OCI-LY3 (cell line): ENCODE data around the gene HDAC1.

ENCODE experiments used
- H2AFZ ChIP-seq: fragments of 200-600, 300-600 bp; shearing (Covaris generic); 2 replicates; pipeline ENCODE4 v1.6.0; 2014; ENCODE audit warnings: antibody characterized with exemption, low read depth, low read length
- H3K27ac ChIP-seq: fragments of 200-600, 300-600 bp; sonication (generic); 2 replicates; pipeline ENCODE4 v1.5.1; 2014; ENCODE audit warnings: mild to moderate bottlenecking, low read length, moderate library complexity, mixed read lengths
- H3K27me3 ChIP-seq: fragments of 200-600, 300-600 bp; sonication (generic); 2 replicates; pipeline ENCODE4 v1.6.1; 2014; ENCODE audit warnings: low read depth, low read length, mixed read lengths
- H3K36me3 ChIP-seq: fragments of 200-600, 300-600 bp; sonication (generic); replicated peaks from 2 replicates; pipeline ENCODE3; 2014; ENCODE audit warnings: low read depth, low read length, mixed read lengths
- H3K4me1 ChIP-seq: fragments of 300-600, 200-600 bp; sonication (generic); 2 replicates; pipeline ENCODE4 v1.6.1; 2014; ENCODE audit warnings: low read length, mixed read lengths
- H3K4me2 ChIP-seq: fragments of 200-600, 300-600 bp; sonication (generic); 2 replicates; pipeline ENCODE4 v1.6.1; 2014; ENCODE audit warnings: low read length, mixed read lengths
- H3K4me3 ChIP-seq: fragments of 300-600, 200-600 bp; sonication (generic); 2 replicates; pipeline ENCODE4 v1.5.1; 2014; ENCODE audit warnings: antibody characterized with exemption, mild to moderate bottlenecking, low read length, moderate library complexity
- H3K79me2 ChIP-seq: fragments of 300-600, 200-600 bp; shearing (Covaris generic); 2 replicates; pipeline ENCODE4 v1.6.1; 2014; ENCODE audit warnings: mild to moderate bottlenecking, low read length, mixed read lengths
- H3K9ac ChIP-seq: fragments of 300-600, 200-600 bp; shearing (Covaris generic); 2 replicates; pipeline ENCODE4 v1.6.0; 2014; ENCODE audit warnings: mild to moderate bottlenecking, low read length, moderate library complexity
- H3K9me3 ChIP-seq: fragments of 200-600, 300-600 bp; shearing (Covaris generic); 2 replicates; pipeline ENCODE4 v1.6.1; 2014; ENCODE audit warnings: low read length, mixed read lengths; ENCODE audit not compliant: insufficient read depth
- H4K20me1 ChIP-seq: fragments of 200-600, 300-600 bp; sonication (generic); 2 replicates; pipeline ENCODE4 v1.6.1; 2016; ENCODE audit warnings: low read length, mixed read lengths; ENCODE audit not compliant: insufficient read depth
- EZH2phosphoT487 ChIP-seq: fragments of 200-600 bp; shearing (Covaris generic); IDR thresholded peaks from 2 replicates; pipeline ENCODE4 v1.6.1; 2018; ENCODE audit warnings: antibody characterized with exemption, mixed run types, low read depth
- TF ChIP-seq, protein P1 (sequence below): fragments of 200-600, 300-600 bp; sonication (generic); IDR thresholded peaks from 2 replicates; pipeline ENCODE4 v1.5.1; 2014; ENCODE audit warnings: antibody characterized with exemption, low read length, low read depth

The HDAC1 gene

DNA sequence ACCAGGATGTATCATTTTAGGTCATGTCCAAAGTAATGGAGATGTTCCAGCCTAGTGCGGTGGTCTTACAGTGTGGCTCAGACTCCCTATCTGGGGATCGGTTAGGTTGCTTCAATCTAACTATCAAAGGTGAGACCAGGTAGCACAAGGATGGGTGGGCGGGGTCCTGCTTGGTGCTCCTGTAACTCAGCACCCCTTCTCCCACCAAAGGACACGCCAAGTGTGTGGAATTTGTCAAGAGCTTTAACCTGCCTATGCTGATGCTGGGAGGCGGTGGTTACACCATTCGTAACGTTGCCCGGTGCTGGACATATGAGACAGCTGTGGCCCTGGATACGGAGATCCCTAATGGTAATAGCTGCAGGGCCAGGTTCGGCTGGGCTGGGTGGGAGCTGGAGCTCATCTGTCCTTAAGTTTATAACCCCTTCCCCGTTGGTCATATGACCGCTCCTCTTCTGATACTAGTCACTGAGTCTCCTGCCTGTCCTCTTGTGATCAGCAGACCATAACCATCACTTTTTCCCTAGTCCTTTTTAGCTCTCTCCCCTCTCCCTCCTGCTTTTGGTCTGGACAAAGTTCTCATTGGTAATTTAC, 38.8 kb downstream of the HDAC1 start:
- Histone ChIP-seq H4K20me1 (peaks cover 9% of the 10 kb centered on the region), H3K4me2 (no peak overlapping the region), H3K4me3 (no peak overlapping the region), H3K36me3 (peaks cover 13% of the 10 kb centered on the region), H3K4me1 (peaks cover 18% of the 10 kb centered on the region), H3K27ac (no peak overlapping the region), H3K9me3 (no peaks in the 10 kb centered on the region), H3K79me2 (peaks cover 21% of the 10 kb centered on the region), H3K27me3 (no peaks in the 10 kb centered on the region), H2AFZ (no peak overlapping the region), H3K9ac (no peak overlapping the region)
- TF ChIP-seq EZH2phosphoT487, result no peak
- TF ChIP-seq, protein P1, sequence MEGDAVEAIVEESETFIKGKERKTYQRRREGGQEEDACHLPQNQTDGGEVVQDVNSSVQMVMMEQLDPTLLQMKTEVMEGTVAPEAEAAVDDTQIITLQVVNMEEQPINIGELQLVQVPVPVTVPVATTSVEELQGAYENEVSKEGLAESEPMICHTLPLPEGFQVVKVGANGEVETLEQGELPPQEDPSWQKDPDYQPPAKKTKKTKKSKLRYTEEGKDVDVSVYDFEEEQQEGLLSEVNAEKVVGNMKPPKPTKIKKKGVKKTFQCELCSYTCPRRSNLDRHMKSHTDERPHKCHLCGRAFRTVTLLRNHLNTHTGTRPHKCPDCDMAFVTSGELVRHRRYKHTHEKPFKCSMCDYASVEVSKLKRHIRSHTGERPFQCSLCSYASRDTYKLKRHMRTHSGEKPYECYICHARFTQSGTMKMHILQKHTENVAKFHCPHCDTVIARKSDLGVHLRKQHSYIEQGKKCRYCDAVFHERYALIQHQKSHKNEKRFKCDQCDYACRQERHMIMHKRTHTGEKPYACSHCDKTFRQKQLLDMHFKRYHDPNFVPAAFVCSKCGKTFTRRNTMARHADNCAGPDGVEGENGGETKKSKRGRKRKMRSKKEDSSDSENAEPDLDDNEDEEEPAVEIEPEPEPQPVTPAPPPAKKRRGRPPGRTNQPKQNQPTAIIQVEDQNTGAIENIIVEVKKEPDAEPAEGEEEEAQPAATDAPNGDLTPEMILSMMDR, result no peak

DNA sequence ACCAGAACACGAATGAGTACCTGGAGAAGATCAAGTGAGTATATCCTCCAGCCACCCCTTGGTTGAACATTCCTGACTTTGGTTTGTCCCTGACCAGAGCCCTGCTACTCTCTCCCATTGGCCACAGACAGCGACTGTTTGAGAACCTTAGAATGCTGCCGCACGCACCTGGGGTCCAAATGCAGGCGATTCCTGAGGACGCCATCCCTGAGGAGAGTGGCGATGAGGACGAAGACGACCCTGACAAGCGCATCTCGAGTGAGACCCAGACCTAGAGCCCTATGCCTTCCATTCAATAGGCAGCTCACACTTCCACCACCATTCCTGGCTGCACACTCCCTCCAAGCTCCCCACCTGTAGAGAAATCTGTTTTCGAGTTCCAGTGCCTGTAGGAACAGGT, 39.7 kb downstream of the HDAC1 start:
- Histone ChIP-seq H3K27me3 (no peaks in the 10 kb centered on the region), H3K79me2 (peaks cover 24% of the 10 kb centered on the region), H3K9ac (no peak overlapping the region), H3K27ac (no peak overlapping the region), H3K9me3 (no peaks in the 10 kb centered on the region), H3K36me3 (peaks cover 13% of the 10 kb centered on the region), H3K4me2 (no peak overlapping the region), H3K4me3 (no peak overlapping the region), H3K4me1 (peaks cover 20% of the 10 kb centered on the region), H4K20me1 (peaks cover 9% of the 10 kb centered on the region), H2AFZ (no peak overlapping the region)
- no peak for TF ChIP-seq EZH2phosphoT487
- TF ChIP-seq, protein P1, result no peak

DNA sequence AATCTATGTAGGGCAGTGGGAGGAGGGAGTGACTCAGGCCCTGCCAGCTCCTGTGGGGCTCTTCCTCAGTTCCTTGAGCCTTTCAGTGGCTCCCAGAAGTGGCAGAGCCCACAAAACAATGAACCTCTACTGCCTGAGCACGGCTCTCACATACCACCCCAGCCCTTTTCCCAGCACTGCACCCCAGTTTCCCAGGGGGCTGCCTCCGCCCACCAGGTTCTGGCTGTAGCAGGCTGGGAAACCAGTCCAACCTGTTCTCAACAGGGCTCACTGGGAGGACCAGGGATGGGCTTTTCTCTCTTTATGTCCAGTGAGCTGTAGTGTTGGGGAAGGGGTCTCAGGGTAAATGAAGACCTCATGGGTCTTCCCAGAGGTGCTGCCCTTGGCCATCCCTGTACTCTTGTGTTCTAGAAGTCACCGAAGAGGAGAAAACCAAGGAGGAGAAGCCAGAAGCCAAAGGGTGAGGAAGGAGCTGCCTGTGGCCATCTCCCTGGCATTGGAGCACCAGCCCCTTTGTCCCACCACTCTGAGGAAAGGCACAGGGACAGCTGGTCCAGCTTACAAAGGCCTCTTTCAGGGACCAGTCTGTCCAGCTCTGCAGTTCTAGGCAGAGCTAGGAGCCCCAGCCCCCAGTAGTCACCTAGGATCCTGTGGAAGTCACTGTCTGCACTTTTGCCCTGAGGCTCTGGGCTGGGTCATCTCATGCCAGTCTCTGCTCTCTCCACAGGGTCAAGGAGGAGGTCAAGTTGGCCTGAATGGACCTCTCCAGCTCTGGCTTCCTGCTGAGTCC, 40.6 kb downstream of the HDAC1 start:
- Histone ChIP-seq H3K4me3 (no peak overlapping the region), H3K4me2 (no peak overlapping the region), H2AFZ (no peak overlapping the region), H3K27ac (no peak overlapping the region), H3K9ac (no peak overlapping the region), H3K79me2 (peaks cover 24% of the 10 kb centered on the region), H3K4me1 (peaks cover 30% of the 10 kb centered on the region), H4K20me1 (peaks cover 9% of the 10 kb centered on the region), H3K27me3 (no peaks in the 10 kb centered on the region), H3K9me3 (no peaks in the 10 kb centered on the region), H3K36me3 (peaks cover 11% of the 10 kb centered on the region)
- no peak for TF ChIP-seq EZH2phosphoT487
- TF ChIP-seq, protein P1, result no peak

DNA sequence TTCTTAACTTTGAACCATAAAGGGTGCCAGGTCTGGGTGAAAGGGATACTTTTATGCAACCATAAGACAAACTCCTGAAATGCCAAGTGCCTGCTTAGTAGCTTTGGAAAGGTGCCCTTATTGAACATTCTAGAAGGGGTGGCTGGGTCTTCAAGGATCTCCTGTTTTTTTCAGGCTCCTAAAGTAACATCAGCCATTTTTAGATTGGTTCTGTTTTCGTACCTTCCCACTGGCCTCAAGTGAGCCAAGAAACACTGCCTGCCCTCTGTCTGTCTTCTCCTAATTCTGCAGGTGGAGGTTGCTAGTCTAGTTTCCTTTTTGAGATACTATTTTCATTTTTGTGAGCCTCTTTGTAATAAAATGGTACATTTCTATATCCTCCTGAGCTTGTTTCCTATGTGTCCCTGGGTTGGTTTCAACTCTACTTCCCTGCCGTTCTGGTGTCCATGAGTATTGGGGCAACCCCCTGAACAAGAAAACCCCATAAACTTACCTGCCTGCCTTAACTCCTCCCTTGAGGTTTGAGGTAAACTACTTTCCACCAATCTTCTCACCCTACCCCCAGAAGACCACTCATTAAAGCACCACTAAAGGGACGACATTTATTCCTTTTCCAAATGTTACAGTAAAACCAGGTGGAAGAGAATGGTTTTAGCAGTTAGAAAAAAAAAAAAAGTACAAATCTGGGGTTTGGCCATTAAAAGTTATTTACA, 41.5 kb downstream of the HDAC1 start:
- Histone ChIP-seq H3K36me3 (peaks cover 8% of the 10 kb centered on the region), H3K27me3 (no peaks in the 10 kb centered on the region; the same call in 1 of the 2 replicates), H2AFZ (no peak overlapping the region), H3K4me1 (peaks cover 39% of the 10 kb centered on the region), H3K9me3 (no peaks in the 10 kb centered on the region), H3K4me2 (no peak overlapping the region; the same call in 1 of the 2 replicates), H3K4me3 (no peak overlapping the region), H3K79me2 (peaks cover 24% of the 10 kb centered on the region), H4K20me1 (peaks cover 9% of the 10 kb centered on the region), H3K9ac (no peak overlapping the region), H3K27ac (peak overlapping the region; percentile 8; the same call in 1 of the 2 replicates)
- TF ChIP-seq EZH2phosphoT487, result no peak
- TF ChIP-seq, protein P1, result no peak
